Activated CD8-positive, alpha-beta memory T cell treated with anti-CD3 and anti-CD28 coated beads, Interleukin-2, amount 10 ng/mL, durations not matched to agents 7 days and 5 days (primary cell): ENCODE results near the gene TUBGCP2. TPM values are rescaled to one million over a fixed set of nuclear protein-coding genes. Genes with fewer than 3 reads are reported as not detected.

ENCODE experiments used
- ATAC-seq: fragments of 150-1000 bp; cut with Tn5 transposase; one replicate; pipeline ENCODE4 v1.10.0; 2021; ENCODE audit warnings: moderate library complexity
- CTCF ChIA-PET: fragments of 350-600 bp; sonication (Branson Sonifier 250); formaldehyde crosslinking; loops from one replicate; lab custom pipeline; 2021; ENCODE audit warnings: antibody characterized with exemption; lab: Charles Lee
- DNase-seq: peaks from one replicate; pipeline ENCODE4 v3.0.0-alpha.2; 2020
- H3K27ac Mint-ChIP-seq: one replicate; pipeline ENCODE4 v1.8.0; 2021; ENCODE audit warnings: mild to moderate bottlenecking, mixed read lengths
- H3K27me3 Mint-ChIP-seq: one replicate; pipeline ENCODE4 v1.8.0; 2021; ENCODE audit warnings: mixed read lengths
- H3K36me3 Mint-ChIP-seq: one replicate; pipeline ENCODE4 v1.8.0; 2021; ENCODE audit warnings: mild to moderate bottlenecking, mixed read lengths
- H3K4me1 Mint-ChIP-seq: one replicate; pipeline ENCODE4 v1.8.0; 2021; ENCODE audit warnings: mixed read lengths
- H3K4me3 Mint-ChIP-seq: one replicate; pipeline ENCODE4 v1.8.0; 2021; ENCODE audit warnings: mild to moderate bottlenecking, moderate library complexity, mixed read lengths
- H3K9me3 Mint-ChIP-seq: one replicate; pipeline ENCODE4 v1.8.0; 2022; ENCODE audit warnings: low read depth, mixed read lengths
- total RNA-seq, 2 experiments: library from RNA; stranded (reverse); gene quantifications; one replicate each; pipeline ENCODE4 v1.2.3, GENCODE V29; 2021

Gene TUBGCP2
- total RNA-seq, 2 experiments from 2014 or later, result 60.4 to 64.7 TPM

GRCh38 chr10:133275684-133276092, 33.0 kb downstream of the TUBGCP2 start:
- CTCF ChIA-PET, result interaction anchor here (0.7 to 3.3 kb wide), 9 partner anchors 11 to 82 kb away, joined by 3 to 41 read pairs (median 6); partner anchors contain the start of gene FUOM
- ATAC-seq, result peak; percentile 41
- H3K9me3 Mint-ChIP-seq, result no peaks in the 10 kb centered on the region
- no peaks in the 10 kb centered on the region for H3K27me3 Mint-ChIP-seq
- H3K4me1 Mint-ChIP-seq, result peaks cover 36% of the 10 kb centered on the region
- DNase-seq, result peak; percentile 75
- peak overlapping the region; percentile 86 for H3K27ac Mint-ChIP-seq
- peaks cover 4% of the 10 kb centered on the region for H3K36me3 Mint-ChIP-seq
- peak overlapping the region; percentile 90 for H3K4me3 Mint-ChIP-seq

DNA sequence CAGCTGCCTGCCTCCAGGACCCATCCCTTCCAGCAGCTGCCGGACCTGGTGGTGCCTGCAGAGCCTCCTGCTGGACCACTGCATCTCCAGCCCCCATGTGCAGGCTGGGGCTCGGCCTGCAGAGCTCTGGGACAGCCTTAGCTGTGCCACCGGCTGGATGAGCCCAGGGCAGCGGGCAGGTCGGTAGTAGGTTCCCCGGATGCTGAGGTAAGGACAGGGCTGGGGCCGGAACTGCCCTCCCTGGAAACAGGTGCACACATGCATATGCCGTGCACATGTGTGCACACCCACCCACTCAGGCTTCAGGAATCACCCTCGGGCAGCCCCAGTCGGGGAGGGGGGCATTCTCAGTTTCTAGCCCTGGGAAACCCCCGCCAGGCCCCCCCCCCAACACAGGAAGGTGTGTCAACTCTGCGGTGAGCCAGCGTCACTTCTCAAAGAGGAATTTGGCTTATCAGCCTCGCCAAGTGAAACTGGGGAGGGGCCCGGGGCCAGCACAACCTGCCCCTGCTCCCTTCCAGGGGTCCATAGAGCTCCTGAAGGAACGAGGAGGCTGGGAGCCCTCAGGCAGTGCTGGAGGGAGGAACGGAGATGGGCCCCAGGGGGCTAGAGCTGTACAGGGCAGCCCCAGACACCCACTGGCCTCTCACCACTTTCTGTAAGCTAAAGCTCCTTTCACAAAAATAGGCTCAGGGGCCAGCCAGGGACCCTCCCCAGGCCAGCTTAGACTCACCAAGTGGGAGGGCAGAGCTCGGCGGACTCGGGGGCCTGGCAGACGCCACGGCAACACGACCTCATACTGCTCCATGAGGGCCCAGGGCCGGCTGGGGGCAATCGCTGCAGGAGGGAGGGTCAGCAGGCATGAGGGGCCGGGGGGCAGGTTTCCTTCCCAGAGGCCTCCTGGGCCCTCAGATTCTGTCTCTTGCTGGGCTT, 33.7 kb downstream of the TUBGCP2 start:
- peak; percentile 43 for ATAC-seq
- Mint-ChIP-seq H3K9me3 (no peaks in the 10 kb centered on the region), H3K27ac (peak overlapping the region; percentile 86), H3K36me3 (peaks cover 4% of the 10 kb centered on the region), H3K27me3 (no peaks in the 10 kb centered on the region), H3K4me1 (peaks cover 34% of the 10 kb centered on the region), H3K4me3 (peak overlapping the region; percentile 90)
- peak; percentile 83 for DNase-seq
- CTCF ChIA-PET, result interaction anchor here (0.9 to 3.3 kb wide), 6 partner anchors 10 to 83 kb away, joined by 3 to 41 read pairs (median 10); partner anchors contain the start of gene FUOM

GRCh38 chr10:133273534-133274143, 35.0 kb downstream of the TUBGCP2 start:
- H3K9me3 Mint-ChIP-seq, result no peaks in the 10 kb centered on the region
- peaks cover 4% of the 10 kb centered on the region for H3K36me3 Mint-ChIP-seq
- DNase-seq (no peak), ATAC-seq (no peak)
- peaks cover 21% of the 10 kb centered on the region for H3K4me1 Mint-ChIP-seq
- H3K27me3 Mint-ChIP-seq, result no peaks in the 10 kb centered on the region
- CTCF ChIA-PET, result interaction anchor here (3.3 kb wide), 1 partner anchor 15 kb away, joined by 41 read pairs; no protein-coding TSS in a partner anchor
- H3K27ac Mint-ChIP-seq, result no peak overlapping the region
- H3K4me3 Mint-ChIP-seq, result no peak overlapping the region

DNA sequence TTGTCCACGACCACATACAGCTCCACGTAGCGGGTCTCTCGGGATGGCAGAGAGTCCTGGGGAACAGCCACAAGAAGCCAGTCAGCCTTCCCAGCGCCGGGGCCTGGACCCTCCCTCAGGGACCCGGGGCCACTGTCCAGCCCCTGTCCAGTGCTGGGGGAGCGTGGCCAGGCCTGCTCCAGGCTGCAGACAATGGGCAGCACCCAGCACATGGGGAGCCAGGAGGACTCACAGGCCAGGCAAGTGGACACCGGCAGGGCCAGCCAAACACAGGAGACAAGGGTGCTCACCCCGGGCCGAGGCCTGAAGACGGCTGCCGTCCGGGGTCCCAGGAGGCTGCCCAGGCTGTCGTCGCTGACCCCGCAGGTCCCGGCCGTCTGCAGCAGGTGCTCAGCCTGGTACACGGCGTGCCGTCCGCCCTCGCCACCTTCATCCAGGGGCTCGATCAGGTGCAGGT, 35.7 kb downstream of the TUBGCP2 start:
- CTCF ChIA-PET, result interaction anchor here (1.5 kb wide), 1 partner anchor 11 kb away, joined by 4 read pairs; no protein-coding TSS in a partner anchor
- H3K4me3 Mint-ChIP-seq, result no peak overlapping the region
- H3K27me3 Mint-ChIP-seq, result no peaks in the 10 kb centered on the region
- DNase-seq (no peak), ATAC-seq (no peak)
- no peaks in the 10 kb centered on the region for H3K9me3 Mint-ChIP-seq
- H3K36me3 Mint-ChIP-seq, result peaks cover 4% of the 10 kb centered on the region
- no peak overlapping the region for H3K27ac Mint-ChIP-seq
- peaks cover 14% of the 10 kb centered on the region for H3K4me1 Mint-ChIP-seq

DNA sequence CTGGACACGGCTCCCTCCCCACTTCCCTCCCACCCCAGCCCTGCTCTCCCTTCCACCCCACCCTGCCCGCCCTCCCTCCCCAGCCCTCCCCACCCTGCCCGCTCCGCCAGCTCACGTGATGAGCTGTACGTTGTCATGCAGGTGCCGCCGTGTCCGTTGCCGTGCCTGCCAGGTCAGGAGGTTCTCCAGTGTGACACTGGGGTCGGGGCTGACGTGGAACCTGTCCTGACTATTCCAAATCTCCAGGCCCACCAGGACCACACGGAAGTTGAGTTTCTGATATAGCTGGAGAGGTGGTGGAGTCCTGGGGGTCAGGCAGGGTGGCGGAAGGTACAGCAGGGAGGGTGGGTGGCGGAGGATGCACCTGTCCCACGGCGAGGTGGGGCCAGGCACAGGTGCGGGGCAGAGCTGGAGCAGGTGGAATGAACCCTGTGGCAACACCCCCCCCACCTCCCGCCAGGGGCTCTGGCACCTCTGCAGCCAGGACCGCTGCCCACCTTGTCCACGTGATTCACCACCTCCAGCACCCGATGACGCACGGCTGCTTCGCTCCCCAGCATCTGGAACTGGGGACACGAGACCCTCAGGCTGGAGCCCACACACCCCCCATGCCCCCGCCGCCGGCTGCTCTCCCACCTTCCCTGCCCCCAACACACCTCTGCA, 36.2 kb downstream of the TUBGCP2 start:
- Mint-ChIP-seq H3K9me3 (no peaks in the 10 kb centered on the region), H3K27me3 (no peaks in the 10 kb centered on the region), H3K27ac (no peak overlapping the region), H3K36me3 (peaks cover 4% of the 10 kb centered on the region), H3K4me3 (no peak overlapping the region), H3K4me1 (peaks cover 9% of the 10 kb centered on the region)
- CTCF ChIA-PET, result interaction anchor here (1.5 kb wide), 1 partner anchor 10 kb away, joined by 4 read pairs; no protein-coding TSS in a partner anchor
- ATAC-seq (no peak), DNase-seq (no peak)

DNA sequence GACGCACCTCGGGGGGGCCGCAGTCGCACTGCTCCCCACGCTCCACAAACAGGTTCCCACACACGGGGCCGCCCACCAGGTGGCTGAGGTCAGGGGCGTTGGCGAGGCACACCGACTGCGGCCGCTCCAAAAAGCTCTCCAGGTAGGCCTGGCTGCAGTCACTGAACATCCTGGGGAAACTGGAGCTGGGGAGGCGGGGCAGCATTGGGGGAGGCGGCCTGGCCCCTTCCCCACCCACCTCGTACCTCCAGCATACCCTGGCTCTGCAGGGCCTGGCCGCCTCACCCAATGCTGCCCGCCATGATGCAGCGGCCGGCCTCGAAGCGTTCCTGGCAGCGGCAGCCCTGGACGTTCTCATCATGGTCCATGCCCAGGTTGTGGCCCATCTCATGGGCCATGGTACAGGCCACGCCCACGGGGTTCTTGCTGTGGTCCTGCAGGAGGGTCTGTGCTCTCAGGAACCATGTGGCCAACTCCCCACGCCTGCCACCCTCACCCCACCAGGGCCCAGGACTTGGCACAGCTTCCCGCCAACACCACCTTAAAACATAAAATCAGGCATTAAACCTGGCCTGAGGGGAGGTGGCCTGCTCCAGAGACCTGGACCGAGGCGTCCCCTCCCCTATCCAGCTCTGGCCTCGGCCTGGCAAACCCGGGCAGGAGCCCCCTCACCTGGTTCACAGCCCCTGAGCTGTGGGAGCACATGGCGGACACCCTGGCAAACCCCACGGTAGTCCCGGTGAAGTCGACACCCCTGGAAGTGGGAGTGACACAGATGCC, 37.0 kb downstream of the TUBGCP2 start:
- ATAC-seq (no peak), DNase-seq (no peak)
- CTCF ChIA-PET, result interaction anchor here (1.5 kb wide), 1 partner anchor 9 kb away, joined by 4 read pairs; no protein-coding TSS in a partner anchor
- H3K9me3 Mint-ChIP-seq, result no peaks in the 10 kb centered on the region
- no peak overlapping the region for H3K27ac Mint-ChIP-seq
- no peaks in the 10 kb centered on the region for H3K27me3 Mint-ChIP-seq
- peaks cover 7% of the 10 kb centered on the region for H3K4me1 Mint-ChIP-seq
- no peak overlapping the region for H3K4me3 Mint-ChIP-seq
- peaks cover 4% of the 10 kb centered on the region for H3K36me3 Mint-ChIP-seq

DNA sequence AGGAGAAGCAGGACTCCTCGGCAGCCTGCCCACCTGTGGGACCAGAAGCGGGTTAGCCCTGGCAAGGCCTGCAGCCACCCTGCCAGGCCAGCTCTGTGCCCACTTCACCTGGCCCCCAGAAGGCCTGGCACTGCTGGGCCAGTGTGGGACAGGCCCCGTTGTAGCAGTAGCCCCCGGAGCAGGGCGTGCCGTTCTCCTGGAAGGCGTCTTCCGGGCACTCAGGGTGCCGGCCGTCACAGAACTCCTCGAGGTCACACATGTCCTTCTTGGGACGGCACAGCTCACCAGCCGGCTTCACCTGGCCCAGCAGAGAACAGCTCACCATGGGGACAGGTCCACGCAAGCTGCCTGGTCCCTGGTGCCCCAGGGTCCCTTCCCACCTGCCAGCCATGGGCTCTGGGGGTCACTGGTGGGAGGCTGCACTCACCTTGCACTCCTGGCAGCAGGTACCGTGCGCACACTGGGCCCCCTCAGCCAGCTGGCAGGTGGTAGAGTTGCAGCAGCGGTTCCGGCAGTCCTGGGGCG, 37.8 kb downstream of the TUBGCP2 start:
- DNase-seq (no peak), ATAC-seq (no peak)
- H3K27me3 Mint-ChIP-seq, result no peaks in the 10 kb centered on the region
- H3K27ac Mint-ChIP-seq, result no peak overlapping the region
- peaks cover 8% of the 10 kb centered on the region for H3K4me1 Mint-ChIP-seq
- CTCF ChIA-PET, result no interaction called here
- no peaks in the 10 kb centered on the region for H3K9me3 Mint-ChIP-seq
- peaks cover 4% of the 10 kb centered on the region for H3K36me3 Mint-ChIP-seq
- no peak overlapping the region for H3K4me3 Mint-ChIP-seq

GRCh38 chr10:133270204-133270603, 38.5 kb downstream of the TUBGCP2 start:
- no peak overlapping the region for H3K4me3 Mint-ChIP-seq
- CTCF ChIA-PET, result no interaction called here
- ATAC-seq (no peak), DNase-seq (no peak)
- H3K36me3 Mint-ChIP-seq, result peaks cover 4% of the 10 kb centered on the region
- no peak overlapping the region for H3K27ac Mint-ChIP-seq
- H3K9me3 Mint-ChIP-seq, result no peaks in the 10 kb centered on the region
- no peaks in the 10 kb centered on the region for H3K27me3 Mint-ChIP-seq
- H3K4me1 Mint-ChIP-seq, result peaks cover 14% of the 10 kb centered on the region

- ATAC-seq (no peak), DNase-seq (no peak)
- H3K27me3 Mint-ChIP-seq, result no peaks in the 10 kb centered on the region
- H3K27ac Mint-ChIP-seq, result no peak overlapping the region
- peaks cover 6% of the 10 kb centered on the region for H3K36me3 Mint-ChIP-seq
- H3K9me3 Mint-ChIP-seq, result no peaks in the 10 kb centered on the region
- peaks cover 17% of the 10 kb centered on the region for H3K4me1 Mint-ChIP-seq
- CTCF ChIA-PET, result no interaction called here
- no peak overlapping the region for H3K4me3 Mint-ChIP-seq
Observed at GRCh38 chr10:133269367-133269766, 39.3 kb downstream of the TUBGCP2 start.

DNA sequence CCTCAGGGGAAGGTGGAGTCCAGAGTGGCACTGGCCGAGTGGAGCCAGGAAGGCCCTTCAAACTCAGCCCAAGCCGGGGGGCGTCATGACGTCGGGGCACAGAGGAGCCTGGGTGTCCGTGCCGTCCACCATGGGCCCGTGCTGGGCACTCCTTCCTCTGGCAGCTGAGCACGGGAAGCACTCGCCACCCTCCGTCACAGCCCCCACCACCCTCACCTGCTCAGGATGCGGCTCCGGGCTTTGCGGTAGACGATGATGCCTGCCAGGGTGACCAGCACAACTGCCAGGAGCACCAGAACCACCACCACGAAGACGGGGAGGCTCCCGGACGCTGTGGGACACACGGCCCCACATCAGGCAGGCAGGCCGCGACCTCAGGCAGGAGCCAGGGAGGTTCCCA, 40.1 kb downstream of the TUBGCP2 start:
- DNase-seq, result no peak
- H3K9me3 Mint-ChIP-seq, result no peaks in the 10 kb centered on the region
- H3K27me3 Mint-ChIP-seq, result no peaks in the 10 kb centered on the region
- no peak overlapping the region for H3K4me3 Mint-ChIP-seq
- H3K36me3 Mint-ChIP-seq, result peaks cover 8% of the 10 kb centered on the region
- ATAC-seq, result no peak
- no peak overlapping the region for H3K27ac Mint-ChIP-seq
- CTCF ChIA-PET, result no interaction called here
- H3K4me1 Mint-ChIP-seq, result peaks cover 24% of the 10 kb centered on the region

- Mint-ChIP-seq H3K4me3 (no peak overlapping the region), H3K27me3 (no peaks in the 10 kb centered on the region), H3K4me1 (peaks cover 28% of the 10 kb centered on the region), H3K9me3 (no peaks in the 10 kb centered on the region), H3K27ac (no peak overlapping the region), H3K36me3 (peaks cover 11% of the 10 kb centered on the region)
- ATAC-seq, result no peak
- DNase-seq, result no peak
- CTCF ChIA-PET, result no interaction called here
Observed at GRCh38 chr10:133267829-133268228, 40.8 kb downstream of the TUBGCP2 start.

DNA sequence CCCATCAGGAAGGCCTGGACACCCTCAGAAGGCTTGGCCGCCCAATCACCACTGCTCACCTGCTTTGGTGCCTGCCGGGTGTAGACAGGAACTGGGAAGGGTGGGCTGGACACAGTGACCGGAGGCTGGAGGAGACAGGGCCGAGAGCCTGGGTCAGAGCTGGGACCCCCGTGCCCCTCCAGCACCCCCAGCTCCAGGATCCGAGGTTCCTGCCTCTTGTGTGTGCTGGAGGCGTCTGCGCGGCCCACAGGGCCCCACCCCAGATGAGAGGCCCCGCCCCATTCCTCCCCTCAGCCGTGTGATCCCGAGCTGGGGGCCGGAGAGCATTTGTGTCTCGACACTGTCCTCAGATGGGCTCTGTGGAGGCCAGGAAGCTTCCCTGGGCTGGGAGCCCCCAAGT, 41.4 kb downstream of the TUBGCP2 start:
- CTCF ChIA-PET, result no interaction called here
- Mint-ChIP-seq H3K27ac (no peak overlapping the region), H3K27me3 (no peaks in the 10 kb centered on the region), H3K36me3 (peaks cover 11% of the 10 kb centered on the region), H3K4me3 (no peak overlapping the region), H3K4me1 (peaks cover 30% of the 10 kb centered on the region), H3K9me3 (no peaks in the 10 kb centered on the region)
- ATAC-seq (no peak), DNase-seq (no peak)
